ENCODE measurements around the gene IFITM5. TPM values are rescaled to one million over a fixed set of nuclear protein-coding genes. Genes with fewer than 3 reads are reported as not detected.

The IFITM5 gene
- total RNA-seq, 1 donor: not detected

- DNase-seq (ENCODE audit: low read depth): no peak
- TF ChIP-seq CTCF (IDR thresholded peaks at IDR 0.05; ENCODE audit: insufficient read depth, low read length): no peak
- H3K4me3 ChIP-seq (ENCODE audit: low read depth, low read length): no peak overlapping the region
Observed at GRCh38 chr11:259413-259812, 39.9 kb downstream of the IFITM5 start.

- H3K4me3 ChIP-seq (ENCODE audit: low read depth, low read length): no peak overlapping the region
- no peak for TF ChIP-seq CTCF (IDR thresholded peaks at IDR 0.05; ENCODE audit: insufficient read depth, low read length)
- no peak for DNase-seq (ENCODE audit: low read depth)
Observed at GRCh38 chr11:257766-258493, 41.4 kb downstream of the IFITM5 start.

GRCh38 chr11:256952-257737, 42.2 kb downstream of the IFITM5 start:
- no peak for TF ChIP-seq CTCF (IDR thresholded peaks at IDR 0.05; ENCODE audit: insufficient read depth, low read length)
- no peak overlapping the region for H3K4me3 ChIP-seq (ENCODE audit: low read depth, low read length)
- DNase-seq (ENCODE audit: low read depth): no peak

GRCh38 chr11:255816-256215, 43.5 kb downstream of the IFITM5 start:
- no peak for TF ChIP-seq CTCF (IDR thresholded peaks at IDR 0.05; ENCODE audit: insufficient read depth, low read length)
- H3K4me3 ChIP-seq (ENCODE audit: low read depth, low read length): no peak overlapping the region
- no peak for DNase-seq (ENCODE audit: low read depth)

- DNase-seq (ENCODE audit: low read depth): peak; percentile 45
- TF ChIP-seq CTCF (IDR thresholded peaks at IDR 0.05; ENCODE audit: insufficient read depth, low read length): no peak
- no peak overlapping the region for H3K4me3 ChIP-seq (ENCODE audit: low read depth, low read length)
Observed at GRCh38 chr11:255176-255575, 44.1 kb downstream of the IFITM5 start.

GRCh38 chr11:253886-254270, 45.4 kb downstream of the IFITM5 start:
- H3K4me3 ChIP-seq (ENCODE audit: low read depth, low read length): no peak overlapping the region
- no peak for DNase-seq (ENCODE audit: low read depth)

More at GRCh38 chr11:253886-254270, 45.4 kb downstream of the IFITM5 start:
- TF ChIP-seq CTCF (IDR thresholded peaks at IDR 0.05; ENCODE audit: insufficient read depth, low read length): no peak
